SJCRH30 (cell line): ENCODE measurements around the gene AXIN2. TPM values are rescaled to one million over a fixed set of nuclear protein-coding genes. Genes with fewer than 3 reads are reported as not detected.
"Not testable (repeated sequence)": the region's sequence is repeated elsewhere in the genome, so short reads cannot be mapped to it uniquely, and the experiment has no call there.

Source experiments
- DNase-seq, 2 experiments: peaks; one replicate each; pipeline ENCODE4 v3.0.0-alpha.2; 2015 to 2020
- H3K27ac ChIP-seq: fragments of 250-450 bp; sonication (Bioruptor Pico); 2 replicates; pipeline ENCODE4 v1.5.1; 2020; ENCODE audit warnings: mild to moderate bottlenecking, moderate library complexity
- H3K27me3 ChIP-seq: fragments of 250-450 bp; sonication (Bioruptor Pico); 2 replicates; pipeline ENCODE4 v1.5.1; 2020; ENCODE audit warnings: mild to moderate bottlenecking, moderate library complexity
- H3K36me3 ChIP-seq: fragments of 250-450 bp; sonication (Bioruptor Pico); 2 replicates; pipeline ENCODE4 v1.5.1; 2020; ENCODE audit warnings: mild to moderate bottlenecking, moderate library complexity
- H3K4me1 ChIP-seq: fragments of 250-450 bp; sonication (Bioruptor Pico); 2 replicates; pipeline ENCODE4 v1.5.1; 2020; ENCODE audit warnings: mild to moderate bottlenecking, moderate library complexity
- H3K4me3 ChIP-seq: fragments of 250-450 bp; sonication (Bioruptor Pico); 2 replicates; pipeline ENCODE4 v1.5.1; 2020; ENCODE audit warnings: mild to moderate bottlenecking, moderate library complexity
- H3K9me3 ChIP-seq: fragments of 250-450 bp; sonication (Bioruptor Pico); replicated peaks from 2 replicates; pipeline ENCODE4 v1.5.1; 2020; ENCODE audit warnings: mild to moderate bottlenecking, moderate library complexity
- total RNA-seq: library from RNA; depleted of rRNA; stranded (reverse); fragments of >200 nt; shearing (Covaris generic); gene quantifications from 2 replicates; pipeline ENCODE4 v1.2.3, GENCODE V29; 2014

The AXIN2 gene
- total RNA-seq, 1 experiment from 2014 or later = 8.5 TPM

GRCh38 chr17:65514082-65514481, 47.4 kb downstream of the AXIN2 start:
- Histone ChIP-seq H3K27me3 (no peaks in the 10 kb centered on the region), H3K36me3 (no peaks in the 10 kb centered on the region), H3K9me3 (no peaks in the 10 kb centered on the region), H3K4me3 (no peak overlapping the region), H3K4me1 (no peaks in the 10 kb centered on the region), H3K27ac (no peak overlapping the region)
- no peak for DNase-seq

GRCh38 chr17:65511316-65511715, 50.1 kb downstream of the AXIN2 start:
- H3K27me3 ChIP-seq = no peaks in the 10 kb centered on the region
- no peak overlapping the region for H3K27ac ChIP-seq
- no peaks in the 10 kb centered on the region for H3K36me3 ChIP-seq
- no peak overlapping the region for H3K4me3 ChIP-seq
- H3K9me3 ChIP-seq = 0 out of 2 replicates have a peak, but pooled peaks cover 2% of the 10 kb centered on the region
- H3K4me1 ChIP-seq = peaks cover 4% of the 10 kb centered on the region; the same call in 1 of the 2 replicates
- DNase-seq = no peak

DNA sequence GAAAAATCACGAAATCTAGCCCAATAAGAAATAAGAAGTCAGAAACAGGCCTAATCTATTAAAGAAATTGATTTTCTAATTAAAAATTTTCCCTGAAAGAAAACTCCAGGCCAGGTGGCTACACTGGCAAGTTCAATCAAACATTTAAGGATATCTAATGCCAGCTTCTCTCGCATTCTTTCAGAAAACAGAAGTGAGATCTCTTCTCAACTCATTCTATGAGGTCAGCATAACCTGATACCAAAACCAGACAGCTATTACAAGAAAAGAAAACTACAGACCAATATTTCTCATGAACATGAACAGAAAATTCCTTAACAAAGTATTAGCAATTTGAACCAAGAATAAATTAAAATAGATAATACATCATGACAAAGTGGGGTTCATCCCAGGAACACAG, 52.4 kb downstream of the AXIN2 start:
- H3K4me3 ChIP-seq = no peak overlapping the region
- H3K27ac ChIP-seq = no peak overlapping the region
- H3K36me3 ChIP-seq = no peaks in the 10 kb centered on the region
- H3K9me3 ChIP-seq = 0 out of 2 replicates have a peak, but pooled peaks cover 6% of the 10 kb centered on the region
- no peaks in the 10 kb centered on the region for H3K27me3 ChIP-seq
- no peak for DNase-seq
- peaks cover 4% of the 10 kb centered on the region; the same call in 1 of the 2 replicates for H3K4me1 ChIP-seq

- not testable (repeated sequence) for H3K27me3 ChIP-seq, H3K27ac ChIP-seq, H3K4me3 ChIP-seq, H3K4me1 ChIP-seq, H3K36me3 ChIP-seq, H3K9me3 ChIP-seq, DNase-seq
Measured at GRCh38 chr17:65504673-65505072, 56.8 kb downstream of the AXIN2 start.

- no peak overlapping the region for H3K4me3 ChIP-seq
- 0 out of 2 replicates have a peak, but pooled peaks cover 6% of the 10 kb centered on the region for H3K9me3 ChIP-seq
- no peaks in the 10 kb centered on the region for H3K27me3 ChIP-seq
- no peak overlapping the region for H3K27ac ChIP-seq
- no peaks in the 10 kb centered on the region for H3K36me3 ChIP-seq
- peaks cover 4% of the 10 kb centered on the region; the same call in 1 of the 2 replicates for H3K4me1 ChIP-seq
- DNase-seq = no peak
Measured at GRCh38 chr17:65504141-65504540, 57.3 kb downstream of the AXIN2 start.

DNA sequence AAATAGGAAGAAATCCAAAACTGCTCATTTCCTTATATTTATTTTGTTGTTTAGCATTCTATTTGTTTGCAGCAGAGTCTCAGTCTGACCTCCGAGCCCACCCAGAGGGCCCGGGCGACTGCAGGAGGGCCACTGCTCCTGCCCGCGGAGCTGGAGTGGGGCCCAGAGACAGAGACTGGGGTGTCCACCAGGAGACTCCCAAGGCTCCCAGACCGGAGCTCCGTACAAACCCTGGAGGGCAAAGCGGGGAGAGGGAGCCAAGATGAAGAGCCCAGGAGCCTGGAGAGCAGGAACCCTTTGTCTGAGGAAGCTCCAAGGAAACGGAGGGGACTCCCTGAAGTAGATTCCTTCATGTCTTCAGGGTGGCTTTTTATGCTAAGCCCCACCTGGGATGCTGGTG, 57.9 kb downstream of the AXIN2 start:
- H3K4me1 ChIP-seq = peaks cover 4% of the 10 kb centered on the region; the same call in 1 of the 2 replicates
- 0 out of 2 replicates have a peak, but pooled peaks cover 6% of the 10 kb centered on the region for H3K9me3 ChIP-seq
- H3K27me3 ChIP-seq = no peaks in the 10 kb centered on the region
- no peak overlapping the region for H3K4me3 ChIP-seq
- H3K36me3 ChIP-seq = no peaks in the 10 kb centered on the region
- DNase-seq = no peak
- H3K27ac ChIP-seq = no peak overlapping the region

GRCh38 chr17:65498816-65499215, 62.6 kb downstream of the AXIN2 start:
- Histone ChIP-seq H3K9me3 (no peaks in the 10 kb centered on the region), H3K27me3 (no peaks in the 10 kb centered on the region), H3K4me3 (no peak overlapping the region), H3K27ac (no peak overlapping the region), H3K4me1 (0 out of 2 replicates have a peak, but pooled peaks cover 2% of the 10 kb centered on the region), H3K36me3 (no peaks in the 10 kb centered on the region)
- no peak for DNase-seq

- DNase-seq = no peak
- no peak overlapping the region for H3K4me3 ChIP-seq
- no peaks in the 10 kb centered on the region for H3K27me3 ChIP-seq
- no peaks in the 10 kb centered on the region for H3K36me3 ChIP-seq
- H3K4me1 ChIP-seq = 0 out of 2 replicates have a peak, but pooled peaks cover 2% of the 10 kb centered on the region
- H3K9me3 ChIP-seq = no peaks in the 10 kb centered on the region
- no peak overlapping the region for H3K27ac ChIP-seq
Measured at GRCh38 chr17:65496801-65497200, 64.6 kb downstream of the AXIN2 start.

DNA sequence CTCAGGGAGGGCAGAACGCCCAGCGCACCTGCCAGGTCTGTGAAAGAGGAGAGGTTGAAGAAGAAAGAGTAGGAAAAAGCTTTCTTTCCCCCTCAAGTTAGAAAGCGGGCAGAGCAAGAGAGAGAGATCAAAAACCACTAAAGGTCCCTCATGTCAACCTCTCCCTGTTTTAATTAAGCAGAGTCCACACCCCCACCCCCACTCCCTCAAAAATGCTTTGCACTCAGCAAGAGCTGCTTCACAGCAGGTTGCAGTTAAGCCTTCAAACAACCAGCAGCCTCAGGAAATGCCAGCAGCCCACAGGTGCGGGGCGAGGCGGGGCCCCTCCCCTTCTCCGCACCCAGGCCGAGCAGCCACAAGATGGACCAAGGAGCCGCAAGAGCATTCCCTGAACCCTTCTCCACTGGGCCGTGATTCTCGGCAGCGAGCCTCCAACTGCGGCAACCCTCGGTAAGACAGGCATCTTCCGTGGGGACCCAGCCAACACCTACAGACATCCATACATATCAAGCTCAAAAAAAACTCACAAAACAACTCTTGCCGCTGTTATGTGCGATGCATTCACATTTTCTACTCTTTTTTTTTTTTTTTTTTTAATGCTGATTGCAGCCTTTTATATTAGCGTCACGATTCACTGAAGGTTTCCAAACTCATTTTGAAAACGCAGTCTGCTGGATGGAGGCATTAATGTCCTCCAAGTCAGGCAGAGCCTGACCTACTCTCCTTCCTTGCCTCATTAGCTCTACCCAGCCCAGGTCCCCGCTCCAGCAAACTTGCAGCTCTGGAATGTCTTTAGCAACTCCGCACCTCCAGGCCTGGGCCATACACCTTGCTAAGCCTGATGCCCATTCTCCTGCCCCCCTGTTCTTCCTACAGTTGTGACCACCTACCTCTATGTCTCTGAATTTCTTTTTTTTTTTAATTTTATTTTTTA, 66.1 kb downstream of the AXIN2 start:
- H3K27ac ChIP-seq = no peak overlapping the region
- no peak for DNase-seq
- no peak overlapping the region for H3K4me3 ChIP-seq

GRCh38 chr17:65489413-65490155, 71.9 kb downstream of the AXIN2 start:
- Histone ChIP-seq H3K4me1 (no peaks in the 10 kb centered on the region), H3K27me3 (no peaks in the 10 kb centered on the region), H3K4me3 (no peak overlapping the region), H3K36me3 (no peaks in the 10 kb centered on the region), H3K27ac (no peak overlapping the region), H3K9me3 (no peaks in the 10 kb centered on the region; the same call in 1 of the 2 replicates)
- DNase-seq = peak; percentile 24 to 34

More for the DNA sequence above, 66.1 kb downstream of the AXIN2 start:
- Histone ChIP-seq H3K36me3 (no peaks in the 10 kb centered on the region), H3K27me3 (no peaks in the 10 kb centered on the region), H3K9me3 (no peaks in the 10 kb centered on the region), H3K4me1 (0 out of 2 replicates have a peak, but pooled peaks cover 2% of the 10 kb centered on the region)

- H3K9me3 ChIP-seq = no peaks in the 10 kb centered on the region; the same call in 1 of the 2 replicates
- no peaks in the 10 kb centered on the region for H3K4me1 ChIP-seq
- no peaks in the 10 kb centered on the region for H3K27me3 ChIP-seq
- H3K27ac ChIP-seq = no peak overlapping the region
- no peaks in the 10 kb centered on the region for H3K36me3 ChIP-seq
- DNase-seq = no peak
- H3K4me3 ChIP-seq = no peak overlapping the region
Measured at GRCh38 chr17:65488665-65489064, 72.8 kb downstream of the AXIN2 start.

DNA sequence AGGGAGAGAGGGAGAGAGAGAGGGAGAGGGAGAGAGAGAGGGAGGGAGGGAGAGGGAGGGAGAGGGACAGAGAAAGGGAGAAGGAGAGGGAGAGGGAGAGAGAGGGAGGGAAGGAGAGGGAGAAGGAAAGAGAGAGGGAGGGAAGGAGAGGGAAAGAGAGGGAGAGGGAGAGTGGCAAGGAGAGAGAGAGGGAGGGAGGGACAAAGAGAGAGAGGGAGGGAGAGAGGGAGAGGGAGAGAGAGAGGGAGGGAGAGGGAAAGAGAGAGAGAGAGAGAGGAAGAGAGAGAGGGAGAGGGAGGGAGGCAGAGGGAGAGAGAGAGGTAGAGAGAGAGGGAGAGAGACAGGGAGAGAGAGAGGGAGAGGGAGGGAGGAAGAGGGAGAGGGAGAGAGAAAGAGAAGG, 73.5 kb downstream of the AXIN2 start:
- Histone ChIP-seq H3K36me3 (no peaks in the 10 kb centered on the region), H3K4me1 (no peaks in the 10 kb centered on the region), H3K27ac (no peak overlapping the region), H3K9me3 (no peaks in the 10 kb centered on the region; the same call in 1 of the 2 replicates), H3K4me3 (no peak overlapping the region), H3K27me3 (no peaks in the 10 kb centered on the region)
- no peak for DNase-seq

DNA sequence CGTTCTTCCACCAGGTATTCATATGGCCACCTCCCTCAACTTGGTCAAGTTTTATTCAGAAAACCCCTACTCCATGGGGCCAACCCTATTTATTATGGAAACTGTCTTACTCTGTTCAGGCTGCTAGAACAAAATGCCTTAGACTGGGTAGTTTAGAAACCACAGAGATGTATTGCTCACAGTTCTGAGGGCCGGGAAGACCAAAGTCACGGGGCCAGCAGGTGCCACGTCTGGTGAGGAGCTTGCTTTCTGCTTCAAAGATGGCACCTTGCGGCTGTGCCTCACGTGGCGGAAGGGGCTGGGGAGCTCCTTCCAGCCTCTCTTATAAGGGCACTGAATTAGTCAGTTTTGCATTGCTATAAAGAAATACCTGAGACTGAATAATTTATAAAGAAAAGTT, 74.3 kb downstream of the AXIN2 start:
- no peaks in the 10 kb centered on the region for H3K27me3 ChIP-seq
- no peaks in the 10 kb centered on the region; the same call in 1 of the 2 replicates for H3K9me3 ChIP-seq
- H3K4me1 ChIP-seq = no peaks in the 10 kb centered on the region
- H3K4me3 ChIP-seq = no peak overlapping the region
- H3K27ac ChIP-seq = no peak overlapping the region
- no peaks in the 10 kb centered on the region for H3K36me3 ChIP-seq
- DNase-seq = no peak

- Histone ChIP-seq H3K27ac (no peak overlapping the region), H3K9me3 (no peaks in the 10 kb centered on the region; the same call in 1 of the 2 replicates), H3K36me3 (no peaks in the 10 kb centered on the region), H3K4me3 (no peak overlapping the region), H3K4me1 (no peaks in the 10 kb centered on the region), H3K27me3 (no peaks in the 10 kb centered on the region)
- no peak for DNase-seq
Measured at GRCh38 chr17:65485388-65486299, 75.8 kb downstream of the AXIN2 start.
